NT2/D1 (cell line): ENCODE measurements around the gene PIK3C2B.

Experiments
- SUZ12 ChIP-seq: IDR thresholded peaks from 2 replicates; pipeline ENCODE4 v1.6.1; 2011; ENCODE audit not compliant: insufficient read length, insufficient read depth; ENCODE audit errors: extremely low read depth
- YY1 ChIP-seq: IDR thresholded peaks from 2 replicates; pipeline ENCODE4 v1.6.1; 2011; ENCODE audit not compliant: insufficient read length, insufficient read depth
- ZNF274 ChIP-seq: IDR thresholded peaks from 2 replicates; pipeline ENCODE4 v1.6.1; 2011; ENCODE audit warnings: mild to moderate bottlenecking, low read depth, low read length

- TF ChIP-seq YY1: no peak
- no peak for TF ChIP-seq SUZ12
- no peak for TF ChIP-seq ZNF274
Measured at GRCh38 chr1:204495777-204496176, 1.2 kb upstream of the PIK3C2B start.
